ENCODE data around the gene PRKN.

PRKN gene

DNA sequence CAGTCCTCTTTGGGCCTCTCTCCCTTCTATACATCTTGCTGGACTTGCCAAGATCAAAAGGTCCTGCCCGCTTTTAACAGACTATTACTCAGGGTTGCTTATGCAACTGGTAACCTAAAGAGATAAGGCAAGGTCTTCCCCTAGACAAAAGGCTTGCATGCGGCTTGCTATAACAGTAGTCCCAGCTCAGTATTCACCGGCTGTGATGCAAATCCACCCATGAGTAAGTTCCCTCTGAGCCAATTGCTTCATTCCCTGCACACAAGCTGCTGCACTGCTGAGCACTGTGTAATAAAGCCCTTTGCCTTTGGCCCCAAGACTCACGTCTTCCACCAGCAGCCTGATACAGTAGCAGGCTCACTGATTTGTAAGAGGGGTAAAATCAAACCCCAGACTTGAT lies 363.8 kb downstream of the PRKN start:
- DNase-seq = no peak

DNA sequence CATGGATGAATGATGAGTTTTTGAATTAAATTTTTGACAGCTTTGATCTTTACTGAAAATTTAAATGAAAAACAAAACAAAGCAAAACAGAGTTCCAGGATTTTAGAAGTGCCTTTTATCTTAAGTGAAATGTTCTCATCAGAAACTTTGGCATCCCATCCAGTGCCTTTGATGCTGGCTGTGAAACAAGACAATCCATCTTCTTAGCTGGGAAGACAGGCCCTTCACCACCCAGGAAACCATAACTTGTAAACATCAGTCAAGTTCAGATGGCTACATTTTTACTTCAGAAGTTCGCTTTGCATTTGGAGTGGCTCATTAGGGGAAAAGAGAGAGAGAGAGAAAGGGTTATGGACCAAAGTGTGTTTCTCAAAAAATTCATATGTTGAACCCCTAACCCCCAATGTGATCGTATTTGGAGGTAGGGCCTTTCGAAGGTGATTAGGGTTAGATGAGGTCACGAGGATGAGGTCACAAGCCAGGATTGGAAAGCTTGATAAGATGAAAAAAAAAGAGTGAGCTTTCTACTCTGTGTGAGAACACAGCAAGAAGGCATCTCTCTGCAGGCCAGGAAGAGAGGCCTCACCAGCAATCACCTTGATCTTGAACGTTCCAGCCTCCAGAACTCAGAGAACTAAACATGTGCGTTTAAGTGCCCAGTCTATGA lies 366.5 kb downstream of the PRKN start:
- no peak for DNase-seq

GRCh38 chr6:162358625-162359024 lies 368.9 kb downstream of the PRKN start:
- no peak for DNase-seq

GRCh38 chr6:162345051-162345511 lies 382.5 kb downstream of the PRKN start:
- no peak for DNase-seq

- DNase-seq = no peak
Measured at GRCh38 chr6:162344646-162345010, 382.9 kb downstream of the PRKN start.

DNA sequence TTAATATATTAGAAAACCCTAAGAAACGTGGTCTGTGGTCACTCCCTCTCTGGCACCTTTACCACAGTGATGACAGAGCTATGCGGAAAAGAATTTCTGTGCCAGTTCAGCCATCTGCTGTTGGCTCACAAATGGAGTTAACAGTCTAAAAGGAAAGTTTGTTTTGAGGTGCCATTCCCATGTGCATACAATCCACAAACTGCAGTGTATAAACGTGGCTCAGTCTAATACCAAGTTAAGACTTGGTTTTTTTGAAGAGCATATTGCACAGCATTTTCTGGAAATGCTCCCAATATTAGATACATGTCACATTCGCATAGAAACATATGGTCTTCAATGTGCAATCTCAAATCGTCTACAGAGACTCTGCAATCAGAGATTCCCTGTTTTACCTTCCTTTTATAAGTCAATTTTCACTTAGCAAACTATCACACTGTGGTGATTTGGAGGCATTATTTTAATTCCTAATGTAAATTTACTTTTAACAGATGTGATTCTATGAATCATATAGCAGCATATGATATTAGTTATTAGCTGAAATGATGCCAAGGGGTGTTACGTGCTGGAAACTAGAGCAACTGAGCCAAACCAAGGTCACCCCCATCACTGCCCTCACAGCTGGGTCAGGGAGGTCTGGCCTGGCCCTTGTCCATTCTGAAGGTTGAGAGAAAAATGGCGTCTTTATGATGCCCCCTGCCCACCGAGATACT lies 383.5 kb downstream of the PRKN start:
- no peak for DNase-seq

DNA sequence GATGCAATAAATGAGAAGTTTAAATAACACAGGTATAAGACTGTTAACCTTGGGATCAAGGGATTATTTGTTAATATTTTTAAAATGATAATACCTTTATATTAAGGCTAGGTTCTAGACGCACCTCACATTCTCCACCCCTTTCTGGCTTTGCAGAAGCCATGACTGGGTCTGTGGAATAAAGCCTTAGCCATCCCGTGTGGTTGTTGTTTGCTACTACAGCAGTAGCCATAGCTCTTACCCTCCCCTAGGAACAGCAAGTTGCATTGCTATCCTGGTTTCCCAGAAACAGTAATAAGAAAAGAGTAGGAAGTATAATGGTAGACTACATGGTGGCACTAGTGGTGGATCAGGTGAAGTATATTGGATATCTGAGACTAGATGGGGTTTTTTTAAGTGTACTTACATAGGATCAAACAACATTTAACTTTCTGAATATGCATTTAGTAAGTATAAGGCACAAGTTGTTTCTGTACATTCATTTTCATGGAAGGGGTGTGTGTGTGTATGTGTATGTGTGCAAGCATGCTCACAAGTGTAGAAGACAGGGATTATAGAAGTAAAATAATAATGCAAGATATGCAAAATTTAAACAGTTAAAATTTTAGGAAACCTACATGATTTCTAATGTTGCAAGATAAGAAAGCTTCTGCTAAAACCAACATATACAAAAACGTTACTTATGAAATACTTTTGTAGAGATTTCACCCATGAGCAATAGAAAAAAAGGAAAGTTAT lies 384.2 kb downstream of the PRKN start:
- DNase-seq = no peak

GRCh38 chr6:162337412-162337811 lies 390.2 kb downstream of the PRKN start:
- DNase-seq = no peak

DNA sequence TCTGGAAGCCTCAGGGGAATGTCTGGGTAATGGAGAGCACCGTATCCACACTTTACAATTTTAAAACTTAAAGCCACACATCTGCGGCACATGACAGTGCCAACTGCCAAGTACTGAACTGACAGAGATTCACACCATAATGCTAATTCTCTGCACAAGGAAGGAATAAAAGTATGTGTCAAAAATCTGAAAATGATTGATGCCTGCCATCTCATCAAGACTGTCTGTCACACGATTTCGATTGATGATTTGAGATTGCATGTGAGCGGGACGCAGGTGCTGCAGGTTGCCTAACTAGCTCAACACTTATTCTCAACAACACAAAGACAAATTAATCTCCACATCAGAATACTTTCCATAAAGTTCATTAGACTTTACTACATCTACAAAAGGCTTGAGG lies 391.2 kb downstream of the PRKN start:
- DNase-seq = no peak

DNA sequence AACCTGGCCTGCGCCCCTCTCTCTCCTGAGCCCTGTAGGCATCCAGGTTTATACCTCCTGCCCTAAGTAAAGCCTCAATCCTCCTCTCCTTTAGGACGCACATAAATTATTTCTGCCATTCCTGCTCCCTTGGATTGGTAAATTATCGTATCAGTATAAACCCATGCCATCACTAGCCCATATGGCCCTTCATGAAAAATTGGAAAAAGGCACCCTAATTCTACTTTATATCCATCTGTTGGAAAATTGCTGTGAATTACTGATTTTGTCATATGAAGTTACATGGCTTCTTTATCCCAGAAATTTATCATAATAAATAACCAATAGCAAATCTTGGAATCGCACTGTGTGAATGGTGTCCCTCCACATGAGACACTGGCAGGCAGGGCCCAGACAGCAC lies 395.2 kb downstream of the PRKN start:
- no peak for DNase-seq

DNA sequence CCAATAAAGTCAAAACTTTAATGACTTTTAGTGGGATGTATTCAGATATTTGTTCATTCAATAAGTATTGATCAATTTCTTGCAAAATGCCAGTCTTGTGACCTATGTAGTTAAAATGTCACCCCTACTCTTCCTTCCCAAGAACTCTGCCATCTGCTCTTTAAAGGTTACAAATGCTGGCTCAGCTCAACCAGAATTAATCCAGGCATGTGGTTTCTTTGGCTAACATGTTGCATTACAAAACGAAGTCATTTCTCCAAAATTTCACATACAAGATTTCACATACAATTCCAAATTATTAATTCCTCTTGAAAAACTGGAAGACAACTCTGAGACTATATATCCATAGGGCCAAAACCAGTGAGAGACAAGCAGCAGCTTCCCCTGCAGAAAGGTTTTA lies 395.7 kb downstream of the PRKN start:
- no peak for DNase-seq

DNA sequence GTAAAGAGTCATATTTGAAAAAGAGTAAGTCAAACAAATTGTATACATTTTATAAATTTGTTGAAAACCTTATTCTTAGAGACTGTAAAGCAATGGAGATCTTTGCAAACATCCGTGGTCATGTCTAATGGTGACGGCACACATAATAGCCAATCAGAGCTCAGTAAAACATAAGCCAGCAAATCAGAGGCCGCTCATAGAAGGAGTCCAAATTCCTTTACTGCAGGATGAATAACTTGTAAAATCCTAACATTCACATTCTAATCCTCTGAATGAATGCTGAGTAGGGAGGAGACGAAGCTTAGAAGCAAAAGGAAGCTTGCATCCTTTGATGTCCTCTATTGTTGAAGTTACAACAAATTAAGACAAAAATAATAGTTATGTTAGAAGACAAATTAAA lies 401.7 kb downstream of the PRKN start:
- no peak for DNase-seq

- no peak for DNase-seq
Measured at GRCh38 chr6:162325051-162325450, 402.5 kb downstream of the PRKN start.

GRCh38 chr6:162315291-162315690 lies 412.3 kb downstream of the PRKN start:
- DNase-seq = no peak

DNA sequence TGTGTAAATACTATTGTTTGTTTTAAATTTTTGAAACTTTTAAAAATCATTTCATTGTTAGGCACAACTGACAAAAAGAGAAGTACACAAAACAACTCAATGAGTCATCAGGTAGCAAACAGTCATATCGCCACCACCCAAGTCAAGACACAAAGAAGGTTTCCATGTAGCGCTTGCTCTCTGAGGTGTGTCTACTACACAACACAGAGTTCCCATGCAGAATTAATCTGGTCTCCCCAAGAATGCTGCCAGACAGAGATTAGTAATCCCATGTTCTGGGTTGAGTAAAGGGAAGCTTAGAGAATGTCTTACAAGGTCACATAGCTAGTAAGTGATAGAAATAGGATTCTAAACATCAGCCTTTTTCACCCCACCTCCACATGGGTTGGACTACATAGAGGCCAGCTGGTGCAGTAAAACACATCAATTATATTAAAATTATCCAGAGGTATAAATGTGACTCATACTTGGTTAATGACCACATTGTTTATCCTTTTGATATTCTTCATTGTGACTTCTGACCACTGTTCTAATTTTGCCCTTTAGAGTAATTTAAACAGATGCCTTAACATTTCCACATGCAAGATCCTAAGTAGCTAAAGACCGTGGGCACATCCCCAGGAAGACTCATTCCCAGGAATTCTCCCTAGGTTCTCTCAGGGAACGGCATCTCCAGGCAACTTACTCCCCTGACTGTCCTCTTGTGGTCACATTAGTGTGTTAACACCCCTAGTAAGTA lies 413.5 kb downstream of the PRKN start:
- DNase-seq = no peak

GRCh38 chr6:162307865-162308264 lies 419.7 kb downstream of the PRKN start:
- DNase-seq = no peak

DNA sequence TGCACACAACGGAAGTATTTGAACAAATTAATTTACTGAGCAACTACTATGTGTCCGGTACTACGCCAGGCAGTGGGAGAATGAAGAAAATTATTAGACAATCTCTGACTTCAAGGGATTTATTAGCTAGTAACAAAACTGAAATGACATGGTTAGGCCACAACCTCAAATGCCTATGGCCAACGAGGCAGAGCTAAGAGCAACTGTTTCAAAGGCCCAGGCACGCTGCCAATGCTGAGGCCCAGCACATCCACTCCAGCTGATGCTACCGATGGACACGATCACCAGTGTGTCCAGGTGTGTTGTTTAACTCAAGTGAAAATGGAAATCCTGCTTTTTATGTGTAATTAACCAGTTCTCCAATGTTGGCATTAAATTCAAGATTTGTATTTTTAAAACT lies 420.9 kb downstream of the PRKN start:
- no peak for DNase-seq

DNA sequence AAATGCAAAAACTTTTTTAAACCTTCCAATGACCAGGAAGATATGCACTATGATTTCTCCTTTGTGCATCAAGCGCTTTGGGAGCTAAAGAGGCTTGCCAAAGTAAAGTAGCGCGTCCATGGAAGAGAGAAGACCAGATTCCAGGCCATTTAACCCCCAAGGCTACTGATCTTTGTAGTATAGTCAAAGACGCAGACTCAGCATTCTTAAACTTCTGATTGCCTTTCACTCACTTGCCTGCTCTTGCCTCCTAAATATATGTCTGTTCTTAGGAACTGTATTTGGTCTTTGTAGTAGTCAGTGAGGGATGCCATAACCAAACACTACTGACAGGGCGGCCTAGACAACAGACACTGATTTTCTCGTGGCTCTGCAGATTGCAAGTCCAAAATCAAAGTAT lies 426.4 kb downstream of the PRKN start:
- no peak for DNase-seq

- DNase-seq = no peak
Measured at GRCh38 chr6:162294029-162294428, 433.5 kb downstream of the PRKN start.

GRCh38 chr6:162292915-162293314 lies 434.7 kb downstream of the PRKN start:
- DNase-seq = no peak

- no peak for DNase-seq
Measured at GRCh38 chr6:162290846-162291465, 436.6 kb downstream of the PRKN start.

- no peak for DNase-seq
Measured at GRCh38 chr6:162289972-162290371, 437.6 kb downstream of the PRKN start.

DNA sequence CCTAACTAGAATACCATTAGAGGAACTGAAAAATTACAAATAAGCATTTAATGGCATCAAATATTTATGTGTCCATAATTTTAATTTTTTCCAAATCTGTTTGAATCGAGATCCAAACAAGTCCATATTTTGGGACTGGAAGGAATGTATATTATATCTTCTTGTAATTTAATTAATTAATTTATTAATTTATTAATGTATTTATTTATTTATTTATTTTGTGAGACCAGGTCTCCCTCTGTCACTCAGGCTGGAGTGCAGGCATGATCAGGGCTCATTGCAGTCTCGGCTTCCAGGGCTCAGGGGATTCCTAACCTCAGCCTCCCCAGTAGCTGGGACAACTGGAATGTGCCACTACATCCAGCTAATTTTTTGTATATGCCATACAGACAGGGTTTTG lies 453.6 kb downstream of the PRKN start:
- DNase-seq = no peak

Measured in GF-D8 (cell line).